Stimulated activated CD8-positive, alpha-beta memory T cell treated with anti-CD3 and anti-CD28 coated beads, Interleukin-2, amount 100 ng/mL, for 1 hour (primary cell): ENCODE measurements around the gene POLR1A.

Source experiments
- DNase-seq, 2 donors: peaks; one replicate each; pipeline ENCODE4 v3.0.0-alpha.2; 2020; ENCODE audit warnings: low read depth in 2 of 2

Gene POLR1A

DNA sequence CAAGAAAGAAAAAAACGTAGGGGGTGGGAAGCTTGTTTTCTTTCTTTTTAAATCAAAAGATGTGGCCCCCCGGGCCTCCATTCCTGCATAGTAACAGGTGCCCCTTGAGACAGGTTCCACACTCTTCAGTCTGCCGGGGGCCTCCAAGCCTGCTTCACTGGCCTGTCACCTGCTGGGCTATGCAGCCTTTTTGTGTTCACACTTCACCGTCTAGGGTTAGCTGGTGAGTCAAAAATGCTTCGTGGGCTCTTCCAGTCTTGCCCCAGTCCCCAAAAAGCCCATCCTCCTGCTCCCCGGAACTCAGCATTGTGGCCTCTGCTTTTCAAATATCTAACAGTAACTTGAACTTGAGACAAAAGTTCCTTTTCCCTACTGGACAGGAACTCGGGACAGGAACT is 67.9 kb downstream of the POLR1A start:
- no peak for DNase-seq

DNA sequence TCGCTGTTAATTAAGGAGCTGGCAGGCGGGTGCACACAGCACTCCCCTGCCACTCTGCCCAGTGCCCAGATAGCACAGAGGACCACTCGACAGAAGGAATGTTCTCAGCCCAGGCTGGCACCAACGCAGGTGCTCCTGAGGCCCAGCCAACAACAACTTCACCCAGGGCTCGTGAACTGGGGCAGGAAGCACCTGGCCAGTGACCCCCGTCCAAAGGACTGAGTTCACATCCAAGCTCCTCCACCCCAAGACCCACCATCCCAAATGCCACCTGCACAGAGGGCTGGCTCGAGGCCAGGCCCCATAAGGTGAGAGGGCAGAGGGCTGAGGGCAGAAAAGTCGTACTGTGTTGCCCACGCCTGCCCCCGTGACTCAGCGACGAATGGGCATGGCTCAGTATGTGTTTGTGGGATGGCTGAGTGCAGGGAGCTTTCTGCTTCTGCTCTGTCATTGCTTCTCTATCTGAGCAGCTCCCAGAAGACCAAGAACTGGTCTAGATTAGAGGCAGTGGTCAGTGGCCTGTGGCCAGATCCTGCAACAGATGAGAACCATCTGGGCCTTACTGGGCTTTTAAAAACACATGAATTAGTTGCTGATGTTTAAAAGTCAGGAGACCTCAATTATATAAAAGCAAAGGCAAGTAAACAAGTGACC is 68.4 kb downstream of the POLR1A start:
- DNase-seq, result no peak

DNA sequence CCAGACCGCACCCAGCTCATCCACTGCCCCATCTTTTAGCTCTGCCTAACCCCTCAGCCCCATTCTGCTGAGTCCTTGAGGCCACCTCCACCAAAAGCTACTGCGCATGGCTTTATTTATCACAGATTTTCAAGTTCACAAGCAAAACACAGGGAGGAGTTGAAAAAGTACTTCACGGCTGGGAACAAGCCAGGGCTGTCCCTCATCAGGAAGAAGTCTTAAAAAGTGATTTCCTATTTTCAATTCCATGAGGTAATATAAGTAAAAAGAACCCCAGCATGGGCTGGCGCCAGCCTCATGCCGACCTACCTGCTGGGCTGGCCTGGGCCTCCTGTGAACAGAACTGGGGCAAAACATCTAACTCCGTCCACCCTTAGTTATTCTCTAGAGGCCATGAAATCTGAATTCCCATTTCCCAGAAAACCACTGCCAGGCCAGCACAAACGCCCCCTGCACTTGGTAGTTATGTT is 69.0 kb downstream of the POLR1A start:
- DNase-seq, result no peak

DNA sequence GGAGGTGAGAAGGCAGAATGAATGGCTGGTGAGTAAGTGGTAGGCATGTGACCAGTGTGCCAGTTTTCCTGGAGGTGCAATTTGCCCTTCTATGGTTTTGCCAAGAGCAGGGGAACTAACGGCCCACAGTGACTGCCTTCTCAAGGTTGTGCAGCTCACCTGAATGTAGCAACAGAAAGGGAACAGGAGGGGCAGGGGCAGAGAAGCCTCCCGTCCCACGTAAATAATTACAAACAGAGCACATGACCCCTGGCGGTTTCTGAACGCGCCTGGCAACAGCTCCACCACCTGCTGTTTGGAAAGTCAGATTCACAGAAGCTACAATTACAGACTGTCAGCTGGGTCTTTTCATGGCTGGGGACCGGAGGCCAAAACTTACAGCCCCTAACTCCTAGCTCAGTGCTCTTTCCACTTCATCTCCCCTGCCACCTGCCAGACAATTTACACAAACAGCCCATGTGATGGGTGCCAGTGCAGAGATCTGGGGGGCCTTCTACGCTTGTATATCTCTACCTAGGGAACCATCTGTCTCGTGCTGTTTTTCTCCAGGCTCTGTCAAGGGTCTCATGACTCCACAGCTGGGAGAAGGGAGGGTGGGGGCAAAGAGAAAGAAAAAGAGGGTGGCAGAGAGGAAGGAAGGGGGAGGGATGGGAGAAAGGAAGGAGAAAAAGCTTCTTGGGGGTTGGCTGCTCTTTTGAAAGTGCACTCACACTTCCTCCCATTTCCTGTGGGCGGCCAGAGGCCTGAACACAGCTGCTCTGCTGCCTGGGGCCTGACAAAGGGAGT is 69.6 kb downstream of the POLR1A start:
- DNase-seq, result peak; percentile 26 to 34

DNA sequence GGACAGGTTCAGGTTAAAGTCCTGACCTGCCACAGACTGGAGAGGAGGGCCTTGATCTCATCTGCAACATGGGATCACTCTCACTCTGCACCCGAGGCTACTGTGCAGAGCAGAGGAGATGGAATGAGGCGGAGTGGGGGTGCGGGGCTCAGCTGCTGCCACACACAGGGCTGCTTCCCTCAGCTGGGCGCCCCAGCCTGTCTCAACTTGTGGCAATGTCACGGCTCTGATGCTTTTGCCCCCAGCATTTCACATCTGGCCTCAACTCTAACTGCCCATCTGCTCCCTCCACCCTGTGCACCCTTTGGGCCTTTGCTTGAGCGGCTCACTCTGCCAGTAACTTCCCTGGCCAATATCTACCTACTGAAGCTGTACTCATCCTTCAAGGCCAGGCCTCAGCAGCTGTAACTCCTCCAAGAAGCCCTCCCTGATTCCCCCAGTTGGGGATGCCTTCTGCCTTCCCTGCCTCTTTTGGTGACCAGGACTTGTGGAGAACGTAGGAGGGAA is 70.3 kb downstream of the POLR1A start:
- DNase-seq, result no peak

DNA sequence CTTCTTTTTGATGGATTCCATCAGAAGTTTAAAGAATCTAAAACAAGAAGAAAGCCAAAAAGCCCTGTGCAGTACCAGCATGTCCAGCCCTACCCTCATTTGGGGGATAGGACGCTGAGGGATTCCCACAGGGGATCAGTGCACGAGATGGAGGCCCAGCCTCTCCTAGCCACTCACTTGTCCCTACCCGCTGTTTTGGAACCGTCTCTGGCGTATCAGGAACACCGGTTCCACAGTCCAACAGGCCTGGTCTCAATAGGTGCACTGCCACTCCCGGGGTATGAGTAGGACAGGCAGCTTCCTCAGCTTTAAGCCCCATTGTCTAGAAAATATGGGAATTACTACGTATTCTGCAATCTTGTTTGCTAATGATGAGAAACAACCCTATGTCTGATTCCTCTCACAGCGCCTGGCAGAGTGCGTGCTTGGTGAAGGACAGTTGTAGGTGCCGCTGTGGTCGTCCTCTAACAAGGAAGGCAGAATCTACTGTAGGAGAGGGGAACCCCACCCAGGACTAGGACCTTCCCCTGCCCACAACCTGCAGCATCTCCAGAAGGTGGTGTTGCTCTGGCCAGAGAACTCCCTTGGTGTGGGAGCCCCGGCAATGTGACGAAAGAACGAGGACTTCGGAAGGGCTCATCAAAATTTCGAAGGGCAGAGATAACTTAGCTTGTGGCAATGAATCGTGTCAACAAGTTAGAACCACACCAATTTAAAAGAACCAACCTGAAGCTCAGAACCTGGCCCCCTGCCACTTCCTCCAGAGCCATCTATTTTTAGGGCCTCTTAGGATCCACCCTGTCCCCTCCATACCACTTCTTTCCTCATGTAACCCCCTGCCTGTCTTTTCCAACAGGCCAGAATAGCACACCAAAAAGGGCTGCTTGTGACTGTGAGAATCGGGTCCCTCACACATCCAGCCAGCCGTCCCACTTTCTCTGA is 71.7 kb downstream of the POLR1A start:
- DNase-seq, result no peak

DNA sequence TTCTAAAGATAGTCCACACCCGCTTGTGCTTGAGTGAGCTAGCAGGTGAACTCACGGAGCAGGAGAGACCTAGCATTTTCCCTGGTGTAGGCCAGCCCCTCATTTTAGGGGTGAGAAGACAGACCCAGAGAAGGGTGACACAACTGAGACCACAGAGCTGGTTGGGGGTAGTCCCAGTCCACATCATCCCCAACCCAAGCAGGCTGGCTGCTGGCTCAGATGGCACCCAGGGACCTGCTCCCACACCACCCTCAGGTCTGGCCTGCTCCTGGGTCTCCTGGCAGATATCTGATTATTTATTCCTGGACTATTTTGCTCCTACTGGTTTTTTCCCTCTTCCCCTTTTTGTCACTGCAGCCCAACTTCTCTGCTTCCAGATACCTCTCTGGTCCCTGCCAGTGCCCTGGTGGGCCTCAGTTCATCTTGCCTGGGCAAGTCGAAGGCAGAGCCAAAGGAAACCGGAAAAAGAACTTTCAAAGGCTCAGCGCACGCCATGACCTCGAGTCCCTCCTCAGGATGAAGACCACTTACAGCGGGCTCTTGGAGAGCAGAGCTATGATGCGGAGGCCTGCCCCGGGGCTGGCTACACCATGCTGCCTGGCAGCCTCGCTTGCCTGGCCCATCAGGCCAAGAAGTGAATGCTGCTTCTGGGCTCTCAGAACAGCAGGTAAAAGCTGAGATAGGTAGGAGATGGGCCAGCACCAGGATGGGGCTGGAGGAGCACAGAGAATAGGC is 72.7 kb downstream of the POLR1A start:
- no peak for DNase-seq

DNA sequence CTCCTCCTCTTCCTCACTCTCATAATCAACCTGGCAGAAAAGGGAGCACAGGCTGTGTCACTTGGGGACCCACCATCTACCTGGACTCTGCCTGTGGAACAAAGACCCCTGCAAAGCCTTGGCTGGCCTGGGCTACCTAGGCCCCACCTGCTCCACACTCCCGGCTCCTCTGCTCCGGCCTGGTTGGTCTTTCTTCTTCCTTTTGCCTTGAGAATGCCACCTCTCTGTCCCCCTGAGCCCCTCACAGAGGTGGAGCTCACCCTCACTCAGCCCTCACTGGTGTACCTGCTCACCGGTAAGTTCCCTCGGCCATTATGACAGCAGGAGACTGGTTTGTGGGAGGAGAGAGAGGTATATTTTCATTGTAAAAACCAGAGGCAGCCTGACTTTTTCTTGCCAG is 74.1 kb downstream of the POLR1A start:
- DNase-seq, result no peak

DNA sequence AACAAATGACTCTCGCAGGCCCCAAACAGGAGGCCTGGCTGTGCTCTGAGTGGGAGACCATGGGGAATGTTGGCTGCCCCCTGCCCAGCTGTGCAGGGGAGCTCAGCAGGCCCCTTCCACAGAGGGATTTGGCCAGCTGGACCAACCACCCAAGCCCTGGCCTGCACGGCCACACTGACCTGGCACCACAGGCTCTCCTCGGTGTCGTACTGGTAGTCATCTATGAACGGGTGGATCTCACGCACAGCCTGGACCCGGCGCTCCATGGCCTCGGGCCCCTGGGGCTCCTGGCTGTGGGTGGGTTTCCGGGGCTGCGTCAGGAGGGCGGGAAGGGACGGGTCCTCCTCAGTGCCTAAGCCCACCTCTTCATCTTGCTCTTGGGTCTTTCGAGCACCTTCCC is 74.5 kb downstream of the POLR1A start:
- no peak for DNase-seq

DNA sequence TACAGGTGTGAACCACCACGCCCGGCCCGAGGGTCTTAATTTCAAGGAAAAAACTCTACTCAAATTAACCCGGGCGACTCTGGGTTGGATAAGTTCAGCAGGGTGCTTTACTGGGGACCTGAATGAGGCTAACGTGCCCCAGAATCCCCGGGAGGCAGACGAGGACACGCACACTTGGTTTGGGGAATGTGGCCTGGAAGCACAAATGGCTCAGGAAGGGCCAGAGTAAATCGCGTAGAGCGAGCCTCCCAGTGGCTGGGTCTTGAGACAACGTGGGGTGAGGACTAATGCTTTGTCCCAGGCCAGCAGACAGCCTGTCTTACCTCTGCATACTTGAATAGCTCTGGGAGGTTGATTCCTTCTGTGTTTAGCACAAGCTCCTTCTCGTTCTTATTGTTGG is 75.8 kb downstream of the POLR1A start:
- no peak for DNase-seq

DNA sequence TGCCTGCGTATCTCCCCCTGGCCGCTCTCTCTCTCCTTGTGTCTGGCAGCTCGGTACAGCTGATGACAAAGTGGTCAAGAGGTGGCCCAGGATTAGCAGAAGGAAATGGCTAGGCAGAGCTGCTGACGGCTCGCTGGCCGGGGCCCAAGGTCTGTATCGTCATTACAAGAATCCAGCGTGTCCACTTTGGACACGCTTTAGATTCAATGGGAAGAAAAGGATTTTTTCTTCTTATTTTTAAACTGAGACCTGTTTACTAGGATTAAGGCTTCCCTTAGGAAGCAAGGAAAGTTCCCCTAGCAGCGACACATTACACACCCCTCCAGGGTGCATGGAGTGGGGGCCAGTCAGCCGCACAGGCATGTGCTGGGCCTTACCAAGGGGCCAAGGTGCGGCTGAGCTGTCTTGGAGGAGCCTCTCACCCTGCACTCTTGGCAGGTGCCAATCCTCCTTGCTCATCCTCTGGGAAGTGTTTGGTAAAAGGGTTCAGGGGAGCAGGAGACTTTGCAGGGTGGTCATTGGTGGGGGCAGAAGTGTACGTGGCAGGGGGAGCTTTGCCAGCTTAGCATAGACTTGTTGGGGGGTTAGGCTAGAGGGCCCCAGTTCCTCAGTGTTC is 76.8 kb downstream of the POLR1A start:
- DNase-seq, result no peak

DNA sequence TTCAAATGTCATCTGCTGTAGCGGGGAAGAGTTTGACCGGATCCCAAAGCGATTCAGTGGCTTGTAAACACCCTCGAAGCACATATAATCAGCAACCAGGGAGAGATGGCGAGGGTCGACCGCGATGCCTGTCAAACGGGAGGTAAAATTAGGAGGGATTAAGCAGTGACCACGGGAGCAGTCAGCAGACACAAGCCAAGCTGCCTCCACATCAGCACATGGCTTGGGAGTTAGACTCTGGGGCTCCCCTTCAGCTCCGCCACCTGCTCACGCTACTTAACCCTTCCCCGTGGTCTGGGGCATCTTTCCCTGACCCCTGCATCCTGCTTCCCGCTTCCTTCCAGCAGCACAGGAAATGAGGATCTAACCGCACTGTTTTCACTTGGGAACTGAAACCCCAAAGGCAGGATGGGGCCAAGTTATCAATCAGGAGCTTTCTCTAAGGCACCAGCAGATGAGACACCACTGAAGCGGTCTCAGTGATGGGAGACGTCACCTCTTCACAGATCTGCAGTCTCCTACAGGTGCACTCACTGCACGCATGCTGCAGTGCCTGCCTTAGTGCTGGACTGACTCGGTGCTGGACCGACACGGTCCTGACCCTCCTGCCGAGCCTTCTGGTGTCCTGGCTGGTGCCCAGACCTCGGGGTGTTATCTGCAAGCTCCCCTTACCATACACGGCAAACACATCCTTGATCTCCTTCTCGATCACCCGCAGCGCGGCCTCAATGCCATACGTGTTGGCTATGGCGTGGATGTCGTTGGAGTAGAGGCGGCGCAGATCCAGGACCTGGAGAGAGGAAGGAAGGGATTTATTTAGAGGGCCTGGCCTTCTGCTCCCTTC is 77.5 kb downstream of the POLR1A start:
- DNase-seq, result no peak

DNA sequence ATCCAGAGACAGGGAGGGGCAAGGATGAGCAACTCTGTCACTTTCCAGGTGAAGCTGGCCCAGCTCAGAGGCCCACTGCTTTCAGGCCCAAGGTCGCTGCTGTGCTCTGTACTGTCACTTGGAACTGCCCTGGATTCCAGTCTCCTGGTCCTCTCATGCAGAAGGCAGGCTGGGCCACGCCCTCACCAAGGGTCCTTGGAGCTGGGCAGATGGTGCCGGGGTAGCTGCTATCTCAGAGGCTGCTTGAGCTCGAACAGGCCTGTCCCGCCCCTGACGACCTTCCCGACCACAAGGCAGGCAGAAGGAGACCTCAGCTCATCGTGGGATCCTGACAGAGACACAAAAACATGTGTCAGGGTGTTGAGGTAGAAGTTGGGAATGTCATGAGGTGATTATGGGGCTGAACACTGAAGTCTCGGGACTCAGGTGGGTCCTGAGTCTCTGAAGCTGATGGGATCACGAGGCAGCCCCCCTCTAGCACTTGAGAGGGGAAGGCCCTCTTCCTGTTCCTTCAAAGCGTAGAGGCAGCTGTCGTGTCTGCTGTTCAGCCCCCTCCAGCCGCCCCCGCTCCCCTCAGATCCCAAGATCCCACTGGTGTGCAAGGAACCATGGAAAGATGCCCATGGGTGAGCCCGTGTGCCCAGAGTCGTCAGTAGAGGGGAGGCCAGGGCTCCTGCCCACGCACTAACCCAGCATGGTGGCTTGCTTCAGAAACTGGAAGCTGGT is 78.3 kb downstream of the POLR1A start:
- no peak for DNase-seq

DNA sequence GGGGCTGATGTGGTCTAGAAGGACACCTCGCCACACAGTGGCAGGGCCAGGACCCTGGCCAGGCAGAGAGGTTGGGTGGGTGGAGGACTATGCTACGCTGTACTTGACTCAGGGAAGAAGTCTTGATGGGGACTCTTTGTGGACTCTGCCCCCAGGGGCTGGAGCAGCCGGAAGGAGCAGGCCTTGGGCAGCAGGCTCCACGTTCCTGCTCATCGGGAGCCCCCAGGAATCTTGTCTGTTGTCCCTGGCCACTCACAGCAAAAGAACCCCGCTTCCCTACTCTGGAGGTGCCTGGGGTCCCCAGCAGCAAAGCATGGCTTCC is 79.0 kb downstream of the POLR1A start:
- DNase-seq, result no peak

DNA sequence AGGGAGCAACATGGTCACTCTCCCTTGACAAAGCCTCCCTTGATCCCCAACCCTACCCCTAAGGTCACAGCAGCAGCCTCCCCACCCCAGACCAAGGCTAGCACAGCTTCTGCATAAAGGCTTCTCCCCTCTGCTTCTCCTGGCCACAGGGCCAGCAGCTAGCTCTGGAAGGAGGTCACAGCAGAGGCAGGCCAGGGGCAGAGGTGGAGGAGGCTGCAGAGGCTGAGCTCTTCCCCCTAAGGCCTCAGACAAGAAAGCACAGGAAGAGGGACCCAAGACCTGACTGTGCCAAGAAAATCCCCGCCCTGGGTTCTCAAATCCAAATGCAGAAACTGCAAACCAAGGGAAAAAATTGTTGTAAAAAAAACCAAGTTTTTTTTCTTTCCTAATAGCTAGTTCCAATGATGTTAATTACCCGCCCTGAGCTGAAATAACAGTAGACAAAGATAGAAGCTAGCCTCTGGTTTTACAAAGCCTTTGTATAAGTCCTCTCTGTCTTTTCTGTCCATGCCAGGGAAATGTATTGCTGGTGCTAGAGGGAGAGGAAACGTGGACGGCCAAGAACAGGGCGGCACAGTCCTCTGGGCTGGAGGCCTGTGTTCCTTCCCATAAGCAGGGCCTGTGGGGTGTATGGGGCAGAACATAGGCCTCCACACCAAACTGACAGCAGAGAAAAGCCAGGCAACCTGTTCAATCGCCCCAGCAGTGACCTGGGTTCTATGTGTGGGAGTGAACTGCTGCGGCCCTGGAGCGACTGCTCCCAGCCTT is 79.5 kb downstream of the POLR1A start:
- no peak for DNase-seq

DNA sequence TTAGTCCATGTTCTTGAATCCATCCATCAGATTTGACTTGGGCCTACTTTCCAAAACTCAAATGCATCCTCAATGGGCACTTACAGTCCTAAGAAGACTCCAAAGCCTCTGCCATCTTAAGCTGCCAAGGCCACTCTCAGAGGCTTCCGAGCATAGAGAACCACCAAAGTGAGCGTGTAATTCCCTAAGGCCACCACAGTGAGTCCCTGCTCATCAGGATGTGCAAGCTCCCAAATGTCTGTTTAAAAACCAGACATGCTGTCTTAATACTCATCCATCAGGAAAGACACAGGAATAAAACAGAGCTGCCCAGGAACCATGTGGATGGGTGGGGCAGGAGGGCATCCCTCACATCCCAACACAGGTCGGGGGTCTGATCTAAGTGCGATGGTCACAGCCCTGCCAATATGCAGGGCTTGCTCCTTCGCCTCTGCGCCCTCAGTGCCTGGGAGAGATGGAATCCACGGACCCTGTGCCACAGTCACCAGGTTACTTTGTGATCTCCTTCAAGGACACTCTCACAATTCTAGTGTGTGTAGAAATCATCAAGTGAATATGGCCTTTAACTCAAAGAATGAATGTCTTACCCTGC is 80.4 kb downstream of the POLR1A start:
- no peak for DNase-seq

DNA sequence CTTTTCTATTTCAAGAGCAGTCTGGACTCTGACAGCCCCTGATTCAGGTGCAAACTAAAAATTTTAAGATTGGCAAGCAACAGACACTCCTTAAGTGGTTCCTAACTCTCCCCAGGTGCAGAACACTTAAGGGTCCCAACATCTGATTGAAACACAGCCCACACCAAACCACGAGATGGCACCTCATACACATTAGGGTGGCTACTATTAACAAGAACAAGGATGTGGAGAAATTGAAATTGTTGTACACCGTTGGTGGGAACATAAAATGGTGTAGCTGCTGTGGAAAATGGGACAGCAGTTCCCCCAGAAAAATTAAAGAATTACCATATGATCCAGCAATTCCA is 82.3 kb downstream of the POLR1A start:
- DNase-seq, result no peak

DNA sequence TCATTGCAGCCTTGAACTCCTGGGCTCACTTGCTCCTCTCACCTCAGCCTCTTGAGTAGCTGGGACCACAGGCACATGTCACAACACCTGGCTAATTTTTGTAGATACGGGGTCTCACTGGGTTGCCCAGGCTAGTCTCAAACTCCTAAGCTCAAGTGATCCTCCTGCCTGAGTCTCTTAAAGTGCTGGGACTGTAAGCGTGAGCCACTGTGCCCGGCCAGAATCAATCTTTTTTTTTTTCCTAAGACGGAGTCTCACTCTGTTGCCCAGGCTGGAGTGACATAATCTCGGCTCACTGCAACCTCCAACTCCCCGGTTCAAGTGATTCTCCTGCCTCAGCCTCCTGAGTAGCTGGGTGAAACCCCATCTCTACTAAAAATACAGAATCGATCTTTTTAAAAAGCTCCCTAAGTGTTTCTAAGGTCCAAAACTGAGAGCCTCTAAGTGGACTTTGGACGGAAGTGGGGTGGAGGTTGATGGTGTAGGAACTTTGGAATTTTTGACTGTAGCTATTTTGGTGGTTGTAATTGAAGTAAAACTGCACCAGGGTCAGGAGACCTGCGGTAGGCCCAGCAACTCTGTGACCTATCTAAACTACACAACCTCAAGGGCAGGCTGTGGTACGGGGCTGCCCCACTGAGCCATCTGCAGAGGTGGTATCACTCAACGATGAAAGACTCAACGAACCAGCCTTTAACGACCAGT is 82.9 kb downstream of the POLR1A start:
- DNase-seq, result no peak
